ENCODE data around the gene CCDC78. TPM values are rescaled to one million over a fixed set of nuclear protein-coding genes. Genes with fewer than 3 reads are reported as not detected.
A peak's percentile ranks its signal among the peaks of the same experiment; 100 is the strongest.
"Not testable (repeated sequence)": the region's sequence is repeated elsewhere in the genome, so short reads cannot be mapped to it uniquely, and the experiment has no call there.

Gene CCDC78
- total RNA-seq, 2 experiments from 2014 or later, result 1.2 to 2.7 TPM

GRCh38 chr16:712740-713250 lies 13.4 kb downstream of the CCDC78 start:
- peaks cover 0 to 27% of the 10 kb centered on the region in 2 experiments for H3K9me3 ChIP-seq (ENCODE audit: control insufficient read depth in 1 of 2, insufficient read depth in 1 of 2, low read length in 2 of 2)
- ChIA-PET POLR2A (interaction anchor here (1.6 kb wide), 1 partner anchor 72 kb away, joined by 4 read pairs; no protein-coding TSS in a partner anchor), CTCF (interaction anchor here (0.9 to 1.6 kb wide), 6 partner anchors 12 to 75 kb away, joined by 3 to 9 read pairs (median 6); partner anchors contain the start of genes CHTF18, CIAO3, RPUSD1 and WDR24)
- H3K27ac Mint-ChIP-seq; H3K36me3 Mint-ChIP-seq (ENCODE audit: low read depth); H3K4me3 ChIP-seq (ENCODE audit: low read length); ATAC-seq (ENCODE audit: poor library complexity); H3K9me3 Mint-ChIP-seq; H3K27ac ChIP-seq (ENCODE audit: low read depth in 1 of 2, low read length in 2 of 2); H3K36me3 ChIP-seq (ENCODE audit: insufficient read depth, low read length); H3K4me1 Mint-ChIP-seq (ENCODE audit: low read depth): not testable (repeated sequence)
- peak in 7 of 14 experiments; percentile 30 to 68 (median 49) for DNase-seq
- TF ChIP-seq CTCF (IDR thresholded peaks at IDR 0.05), result peak; percentile 37
- Mint-ChIP-seq H3K27me3 (peaks cover 42% of the 10 kb centered on the region), H3K4me3 (peak overlapping the region; percentile 40)
- peaks cover 24% of the 10 kb centered on the region for H3K4me1 ChIP-seq (ENCODE audit: insufficient read depth, low read length)
- H3K27me3 ChIP-seq (ENCODE audit: control insufficient read depth in 1 of 2, insufficient read depth in 2 of 2, low read length in 2 of 2), result peaks cover 45 to 49% of the 10 kb centered on the region in 2 experiments
- intact Hi-C loops (cut with DNase I, micrococcal nuclease), result loop anchor here in 1 of 2 experiments (5.0 kb wide), 2 partner anchors 340 to 480 kb away; no protein-coding TSS in a partner anchor

- ChIA-PET POLR2A (interaction anchor here (1.6 kb wide), 1 partner anchor 73 kb away, joined by 4 read pairs; no protein-coding TSS in a partner anchor), CTCF (interaction anchor here (0.9 to 1.6 kb wide), 6 partner anchors 13 to 76 kb away, joined by 3 to 9 read pairs (median 6); partner anchors contain the start of genes CHTF18, CIAO3, RPUSD1 and WDR24)
- intact Hi-C loops (cut with DNase I, micrococcal nuclease), result loop anchor here (1.0 to 5.0 kb wide), 5 partner anchors 30 to 481 kb away; no protein-coding TSS in a partner anchor
- DNase-seq (peak; percentile 56 to 89 (median 76)), ATAC-seq (ENCODE audit: poor library complexity) (peak; percentile 53)
- peaks cover 8% of the 10 kb centered on the region for H3K4me1 Mint-ChIP-seq (ENCODE audit: low read depth)
- peaks cover 0 to 33% of the 10 kb centered on the region in 2 experiments for H3K9me3 ChIP-seq (ENCODE audit: control insufficient read depth in 1 of 2, insufficient read depth in 1 of 2, low read length in 2 of 2)
- no peaks in the 10 kb centered on the region for H3K36me3 Mint-ChIP-seq (ENCODE audit: low read depth)
- H3K27me3 ChIP-seq (ENCODE audit: control insufficient read depth in 1 of 2, insufficient read depth in 2 of 2, low read length in 2 of 2), result peaks cover 54 to 57% of the 10 kb centered on the region in 2 experiments
- no peak overlapping the region for H3K27ac ChIP-seq (ENCODE audit: low read depth in 1 of 2, low read length in 2 of 2)
- H3K4me3 ChIP-seq (ENCODE audit: low read length), result no peak overlapping the region
- no peaks in the 10 kb centered on the region for H3K36me3 ChIP-seq (ENCODE audit: insufficient read depth, low read length)
- H3K27me3 Mint-ChIP-seq, result peaks cover 51% of the 10 kb centered on the region
- H3K4me3 Mint-ChIP-seq, result no peak overlapping the region
- H3K9me3 Mint-ChIP-seq, result no peaks in the 10 kb centered on the region
- TF ChIP-seq CTCF (IDR thresholded peaks at IDR 0.05), result peak; percentile 94
- H3K27ac Mint-ChIP-seq, result no peak overlapping the region
- H3K4me1 ChIP-seq (ENCODE audit: insufficient read depth, low read length), result peaks cover 30% of the 10 kb centered on the region
Observed at GRCh38 chr16:711548-712320, 14.5 kb downstream of the CCDC78 start.

- intact Hi-C loops (cut with DNase I, micrococcal nuclease), result loop anchor here (1.0 to 5.0 kb wide), 5 partner anchors 30 to 481 kb away; no protein-coding TSS in a partner anchor
Observed at GRCh38 chr16:711084-711483, 15.2 kb downstream of the CCDC78 start.

More at GRCh38 chr16:711084-711483, 15.2 kb downstream of the CCDC78 start:
- CTCF ChIA-PET, result interaction anchor here (1.3 kb wide), 1 partner anchor 10 kb away, joined by 3 read pairs; the partner anchor contains the start of gene ANTKMT
- POLR2A ChIA-PET, result no interaction called here
- H3K36me3 Mint-ChIP-seq (ENCODE audit: low read depth), result no peaks in the 10 kb centered on the region
- peaks cover 4% of the 10 kb centered on the region for H3K4me1 Mint-ChIP-seq (ENCODE audit: low read depth)
- no peak for ATAC-seq (ENCODE audit: poor library complexity)
- H3K36me3 ChIP-seq (ENCODE audit: insufficient read depth, low read length), result no peaks in the 10 kb centered on the region
- no peak overlapping the region for H3K27ac ChIP-seq (ENCODE audit: low read depth in 1 of 2, low read length in 2 of 2)
- H3K4me1 ChIP-seq (ENCODE audit: insufficient read depth, low read length), result peaks cover 30% of the 10 kb centered on the region
- H3K27me3 ChIP-seq (ENCODE audit: control insufficient read depth in 1 of 2, insufficient read depth in 2 of 2, low read length in 2 of 2), result peaks cover 57% of the 10 kb centered on the region in 2 experiments
- H3K4me3 ChIP-seq (ENCODE audit: low read length), result no peak overlapping the region
- H3K27me3 Mint-ChIP-seq, result peaks cover 58% of the 10 kb centered on the region
- peaks cover 0 to 34% of the 10 kb centered on the region in 2 experiments for H3K9me3 ChIP-seq (ENCODE audit: control insufficient read depth in 1 of 2, insufficient read depth in 1 of 2, low read length in 2 of 2)
- no peaks in the 10 kb centered on the region for H3K9me3 Mint-ChIP-seq
- no peak overlapping the region for H3K4me3 Mint-ChIP-seq
- H3K27ac Mint-ChIP-seq, result no peak overlapping the region
- no peak for DNase-seq
- TF ChIP-seq CTCF (IDR thresholded peaks at IDR 0.05), result no peak
